ENCODE measurements around the gene TSPAN9.

- no peak for TF ChIP-seq CTCF (IDR thresholded peaks at IDR 0.05)
- no peak for TF ChIP-seq POLR2A (IDR thresholded peaks at IDR 0.05)
Measured at GRCh38 chr12:3149515-3150307, 72.5 kb downstream of the TSPAN9 start.

All from testis (tissue), 2 donors.